Measurements from ENCODE around the gene YJEFN3. TPM values are rescaled to one million over a fixed set of nuclear protein-coding genes. Genes with fewer than 3 reads are reported as not detected.

The YJEFN3 gene
- total RNA-seq, 2 donors from 2014 or later: 2.6 to 11.2 TPM

- WGBS, 2 donors: 82 to 89% methylated on average over 5 to 26 of the region's 34 CpGs
- no peak for ATAC-seq
- Histone ChIP-seq H3K4me1 (peaks cover 29% of the 10 kb centered on the region), H3K36me3 (replicated peaks in 1 of 2; ENCODE audit: insufficient read depth in 1 of 2, low read depth in 2 of 2) (no peaks in the 10 kb centered on the region), H3K27ac (no peak overlapping the region), H3K27me3 (peaks cover 0 to 18% of the 10 kb centered on the region in 2 donors), H3K9me3 (no peaks in the 10 kb centered on the region), H3K4me3 (no peak overlapping the region)
- TF ChIP-seq CTCF (IDR thresholded peaks at IDR 0.05) (no peak), POLR2A (IDR thresholded peaks at IDR 0.05) (no peak)
- no peak for DNase-seq
- intact Hi-C loops (cut with DNase I): loop anchor here (5.0 kb wide), 1 partner anchor 422 kb away; no protein-coding TSS in a partner anchor
These were observed 6.8 kb downstream of the YJEFN3 start for GRCh38 chr19:19535311-19536191.

- TF ChIP-seq POLR2A (IDR thresholded peaks at IDR 0.05) (no peak), CTCF (IDR thresholded peaks at IDR 0.05) (no peak)
- H3K27me3 ChIP-seq: peaks cover 0 to 30% of the 10 kb centered on the region in 2 donors
- H3K4me3 ChIP-seq: no peak overlapping the region
- no peak overlapping the region for H3K27ac ChIP-seq
- intact Hi-C loops (cut with DNase I): loop anchor here (5.0 kb wide), 1 partner anchor 420 kb away; no protein-coding TSS in a partner anchor
- peaks cover 31% of the 10 kb centered on the region for H3K4me1 ChIP-seq
- WGBS, 2 donors: 33 to 51% methylated on average over 17 to 56 of the region's 59 CpGs
- H3K36me3 ChIP-seq (replicated peaks in 1 of 2; ENCODE audit: insufficient read depth in 1 of 2, low read depth in 2 of 2): no peaks in the 10 kb centered on the region
- peak in 1 of 4 donors; percentile 31 for DNase-seq
- ATAC-seq: no peak
- H3K9me3 ChIP-seq: no peaks in the 10 kb centered on the region
These were observed 8.7 kb downstream of the YJEFN3 start for GRCh38 chr19:19537075-19538048.

GRCh38 chr19:19538061-19538784, 9.5 kb downstream of the YJEFN3 start, which contains the start of gene CILP2:
CILP2 (plus strand) TSS chr19:19538265; CDS start chr19:19538350, 85 bp downstream.
- H3K36me3 ChIP-seq (replicated peaks in 1 of 2; ENCODE audit: insufficient read depth in 1 of 2, low read depth in 2 of 2): no peaks in the 10 kb centered on the region
- ATAC-seq (peak; percentile 15), DNase-seq (peak in 3 of 4 donors; percentile 31 to 55 (median 35))
- H3K4me3 ChIP-seq: no peak within 1 kb of the TSS
- no peak for TF ChIP-seq POLR2A (IDR thresholded peaks at IDR 0.05)
- TF ChIP-seq CTCF (IDR thresholded peaks at IDR 0.05): no peak
- 2 to 4% methylated on average over 11 to 53 of the region's 56 CpGs for WGBS, 2 donors
- H3K27me3 ChIP-seq: peaks cover 0 to 30% of the 10 kb centered on the region in 2 donors
- peaks cover 28% of the 10 kb centered on the region for H3K4me1 ChIP-seq
- no peak within 1 kb of the TSS for H3K27ac ChIP-seq
- H3K9me3 ChIP-seq: no peaks in the 10 kb centered on the region
- intact Hi-C loops (cut with DNase I): loop anchor here (5.0 kb wide), 1 partner anchor 419 kb away; no protein-coding TSS in a partner anchor

GRCh38 chr19:19538785-19539166, 10.1 kb downstream of the YJEFN3 start:
- intact Hi-C loops (cut with DNase I): loop anchor here (5.0 kb wide), 1 partner anchor 419 kb away; no protein-coding TSS in a partner anchor
- WGBS, 2 donors: 19 to 35% methylated on average over 7 of the region's 7 CpGs
- Histone ChIP-seq H3K4me3 (no peak overlapping the region), H3K9me3 (no peaks in the 10 kb centered on the region), H3K4me1 (peaks cover 28% of the 10 kb centered on the region), H3K27ac (no peak overlapping the region), H3K36me3 (replicated peaks in 1 of 2; ENCODE audit: insufficient read depth in 1 of 2, low read depth in 2 of 2) (no peaks in the 10 kb centered on the region), H3K27me3 (peaks cover 0 to 30% of the 10 kb centered on the region in 2 donors)
- no peak for ATAC-seq
- no peak for DNase-seq
- TF ChIP-seq CTCF (IDR thresholded peaks at IDR 0.05) (no peak), POLR2A (IDR thresholded peaks at IDR 0.05) (no peak)

All from body of pancreas (tissue), 4 donors.